HCT116 (cell line): ENCODE measurements around the gene MAML2. TPM values are rescaled to one million over a fixed set of nuclear protein-coding genes. Genes with fewer than 3 reads are reported as not detected.

Experiments used
- ATAC-seq: fragments of 200-7000 bp; cut with Tn5 transposase; 2 replicates; pipeline ENCODE4 v1.9.1; 2020; ENCODE audit warnings: mild to moderate bottlenecking, moderate library complexity
- BruUV-seq: library from RNA; stranded (reverse); fragments of 400-500 nt; replicated peaks from 2 replicates; lab custom pipeline; 2021; lab: Mats Ljungman, UMichigan
- CTCF ChIA-PET: fragments of 300-600 bp; sonication (Branson Sonifier 250); formaldehyde crosslinking; loops from one replicate; lab custom pipeline; 2021; ENCODE audit warnings: antibody characterized with exemption; lab: Charles Lee
- POLR2A ChIA-PET: fragments of 300-600, 350-600 bp; sonication (Branson Sonifier 250); formaldehyde crosslinking; loops from one replicate; lab custom pipeline; 2021; ENCODE audit warnings: antibody characterized with exemption; lab: Charles Lee
- RAD21 ChIA-PET, 2 experiments: fragments of 300-600 bp; sonication (Branson Sonifier 250); formaldehyde crosslinking; loops; one replicate each; lab custom pipeline; 2023; ENCODE audit warnings: low total read pairs in 2 of 2; ENCODE audit not compliant: uncharacterized antibody in 2 of 2, unreplicated experiment in 2 of 2, low non-redundant PET in 1 of 2; lab: Charles Lee
- DNase-seq: peaks from one replicate; pipeline ENCODE4 v3.0.0-alpha.2; 2010; ENCODE audit warnings: low read depth, low spot score
- H2AFZ ChIP-seq: fragments of 200-600 bp; shearing (Covaris generic), sonication (generic); 2 replicates; pipeline ENCODE4 v1.6.1; 2017; ENCODE audit warnings: low read depth, mixed run types, mixed read lengths, antibody characterized with exemption, low read length; ENCODE audit not compliant: poor library complexity, severe bottlenecking
- H3K27ac ChIP-seq: 2 replicates; pipeline ENCODE4 v1.5.1; 2012; ENCODE audit warnings: low read depth, low read length
- H3K27me3 ChIP-seq: fragments of 200-600 bp; sonication (generic); 2 replicates; pipeline ENCODE4 v1.6.1; 2016; ENCODE audit warnings: mixed run types, low read length, mixed read lengths; ENCODE audit not compliant: insufficient read depth
- H3K36me3 ChIP-seq, 2 experiments: fragments of 200-500 bp in 1 of 2; fragments of 200-600 bp in 1 of 2; sonication (Bioruptor generic) in 1 of 2; sonication (generic) in 1 of 2; 2 replicates each; pipeline versions ENCODE4 v1.5.1 to v1.6.1; 2014 to 2016; ENCODE audit warnings: low read length in 2 of 2, inconsistent platforms in 1 of 2, mixed read lengths in 1 of 2, mixed run types in 1 of 2; ENCODE audit not compliant: insufficient read depth in 2 of 2, control insufficient read depth in 1 of 2
- H3K4me1 ChIP-seq, 2 experiments: fragments of 200-600 bp in 1 of 2; sonication (generic) in 1 of 2; 2 replicates each; pipeline versions ENCODE4 v1.5.1 to v1.6.1; 2012 to 2017; ENCODE audit warnings: low read length in 2 of 2, inconsistent platforms in 1 of 2, mild to moderate bottlenecking in 1 of 2, mixed read lengths in 1 of 2, mixed run types in 1 of 2, moderate library complexity in 1 of 2; ENCODE audit not compliant: insufficient read depth in 2 of 2, control insufficient read depth in 1 of 2
- H3K4me2 ChIP-seq: fragments of 200-600 bp; sonication (generic); 2 replicates; pipeline ENCODE4 v1.6.1; 2017; ENCODE audit warnings: mixed run types, low read length, mixed read lengths
- H3K4me3 ChIP-seq, 2 experiments: fragments of 200-600 bp in 1 of 2; sonication (generic) in 1 of 2; replicated peaks in 1 of 2; 2 replicates each; pipeline ENCODE4 v1.5.1; 2011 to 2016; ENCODE audit warnings: low read length in 2 of 2, control low read depth in 1 of 2, low read depth in 1 of 2, mild to moderate bottlenecking in 1 of 2, mixed read lengths in 1 of 2, mixed run types in 1 of 2
- H3K79me2 ChIP-seq: fragments of 200-600 bp; sonication (generic); 2 replicates; pipeline ENCODE4 v1.6.1; 2017; ENCODE audit warnings: mild to moderate bottlenecking, mixed run types, low read length, moderate library complexity, mixed read lengths; ENCODE audit not compliant: insufficient read depth
- H3K9ac ChIP-seq: fragments of 200-600 bp; sonication (generic); 2 replicates; pipeline ENCODE4 v1.6.1; 2016; ENCODE audit warnings: low read length, mixed read lengths
- H3K9me2 ChIP-seq: fragments of 200-600 bp; sonication (generic), shearing (Covaris generic); 2 replicates; pipeline ENCODE4 v1.6.1; 2017; ENCODE audit warnings: mixed run types, mild to moderate bottlenecking, moderate library complexity; ENCODE audit not compliant: insufficient read depth
- H3K9me3 ChIP-seq, 2 experiments: fragments of 200-500 bp in 1 of 2; fragments of 200-600 bp in 1 of 2; sonication (Bioruptor generic) in 1 of 2; sonication (generic) in 1 of 2; 2 replicates each; pipeline ENCODE4 v1.6.1; 2014 to 2017; ENCODE audit warnings: low read length in 2 of 2, mixed read lengths in 2 of 2, inconsistent platforms in 1 of 2, low read depth in 1 of 2, mild to moderate bottlenecking in 1 of 2, mixed run types in 1 of 2, moderate library complexity in 1 of 2; ENCODE audit not compliant: control insufficient read depth in 1 of 2, insufficient read depth in 1 of 2
- H4K20me1 ChIP-seq: fragments of 200-600 bp; sonication (generic), shearing (Covaris generic); 2 replicates; pipeline ENCODE4 v1.6.1; 2017; ENCODE audit warnings: mixed run types, mild to moderate bottlenecking, moderate library complexity; ENCODE audit not compliant: insufficient read depth
- EGR1 ChIP-seq: IDR thresholded peaks from 2 replicates; pipeline ENCODE4 v1.6.1; 2012; ENCODE audit warnings: low read depth
- ELF1 ChIP-seq: IDR thresholded peaks from 2 replicates; pipeline ENCODE4 v1.6.1; 2012; ENCODE audit warnings: low read depth, borderline replicate concordance
- EZH2 ChIP-seq: fragments of 200-600 bp; sonication (generic); IDR thresholded peaks from 2 replicates; pipeline ENCODE4 v1.6.1; 2017; ENCODE audit warnings: antibody characterized with exemption, mixed run types
- POLR2A ChIP-seq: IDR thresholded peaks from 2 replicates; pipeline ENCODE4 v1.7.0; 2011; ENCODE audit warnings: borderline replicate concordance; ENCODE audit not compliant: insufficient read depth, insufficient read length; ENCODE audit errors: extremely low read depth
- POLR2AphosphoS5 ChIP-seq: IDR thresholded peaks from 2 replicates; pipeline ENCODE4 v1.6.1; 2011; ENCODE audit warnings: mild to moderate bottlenecking, low read depth, low read length, moderate library complexity
- TCF7L2 ChIP-seq: IDR thresholded peaks from 2 replicates; pipeline ENCODE4 v1.7.0; 2011; ENCODE audit warnings: borderline replicate concordance, inconsistent platforms; ENCODE audit not compliant: insufficient read depth, insufficient read length; ENCODE audit errors: extremely low read depth
- YY1 ChIP-seq: IDR thresholded peaks from 2 replicates; pipeline ENCODE4 v1.6.1; 2011; ENCODE audit warnings: low read length, low read depth, moderate library complexity, mild to moderate bottlenecking; ENCODE audit not compliant: insufficient replicate concordance; ENCODE audit errors: extremely low read depth
- ZNF274 ChIP-seq: fragments of 200-500 bp; sonication (Bioruptor generic); IDR thresholded peaks from 2 replicates; pipeline ENCODE4 v1.6.1; 2014; ENCODE audit warnings: mild to moderate bottlenecking, low read depth, low read length, inconsistent platforms
- intact Hi-C: fragments of 100-400 bp; cut with micrococcal nuclease; formaldehyde crosslinking; loops from 2 replicates; pipeline ENCODE4 v1.10.0; 2022
- total RNA-seq: library from RNA; stranded (reverse); gene quantifications from one replicate; pipeline ENCODE4 v1.2.1, GENCODE V29; 2021; ENCODE audit not compliant: unreplicated experiment
- TF ChIP-seq, protein P1 (sequence below): IDR thresholded peaks from 2 replicates; pipeline ENCODE4 v1.6.1; 2012; ENCODE audit warnings: low read depth
- TF ChIP-seq, protein P2 (sequence below): IDR thresholded peaks from 2 replicates; pipeline ENCODE4 v1.6.1; 2012
- TF ChIP-seq, protein P3 (sequence below): IDR thresholded peaks from 2 replicates; pipeline ENCODE4 v1.6.1; 2011; ENCODE audit warnings: mild to moderate bottlenecking, low read length, moderate library complexity; ENCODE audit not compliant: insufficient replicate concordance; ENCODE audit errors: extremely low read depth
- TF ChIP-seq, protein P4 (sequence below), 3 experiments: fragments of 200-600 bp in 1 of 3; sonication (generic) in 1 of 3; IDR thresholded peaks in 2 of 3; conservative IDR thresholded peaks in 1 of 3; 2 replicates each; pipeline ENCODE4 v1.5.1; 2012 to 2017; ENCODE audit warnings: low read depth in 2 of 3, low read length in 2 of 3, antibody characterized with exemption in 1 of 3, borderline replicate concordance in 1 of 3, control low read depth in 1 of 3, mild to moderate bottlenecking in 1 of 3, mixed read lengths in 1 of 3, mixed run types in 1 of 3, moderate library complexity in 1 of 3; ENCODE audit not compliant: insufficient read depth in 1 of 3

The MAML2 gene
- total RNA-seq, 1 experiment from 2014 or later: 2.6 TPM

DNA sequence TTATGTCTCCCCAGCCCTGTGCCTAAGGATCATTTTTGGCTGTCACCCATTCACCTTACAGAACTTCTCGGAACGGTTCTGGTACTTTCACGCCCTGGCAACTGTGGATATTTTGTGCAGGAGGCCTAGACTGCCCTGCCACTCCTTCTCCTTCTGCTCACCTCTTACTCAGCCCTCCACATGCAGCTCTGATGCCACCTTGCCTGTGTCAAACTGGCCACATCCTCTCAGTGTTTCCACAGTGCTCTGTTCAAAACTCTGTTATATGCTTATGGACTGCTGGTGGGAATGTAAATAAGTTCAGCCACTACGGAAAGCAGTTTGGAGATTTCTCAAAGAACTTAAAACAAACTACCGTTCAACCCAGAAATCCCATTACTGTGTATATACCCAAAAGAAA is 318.3 kb downstream of the MAML2 start:
- H3K9me2 ChIP-seq: no peaks in the 10 kb centered on the region
- intact Hi-C loops: no loop called here
- H3K27me3 ChIP-seq: no peaks in the 10 kb centered on the region
- ChIA-PET RAD21 (no interaction called here), POLR2A (no interaction called here), CTCF (no interaction called here)
- no peak overlapping the region for H3K4me2 ChIP-seq
- no peaks in the 10 kb centered on the region for H3K36me3 ChIP-seq
- no peaks in the 10 kb centered on the region for H4K20me1 ChIP-seq
- ATAC-seq: no peak
- no peak overlapping the region for H3K9ac ChIP-seq
- no peak overlapping the region for H2AFZ ChIP-seq
- no peaks in the 10 kb centered on the region for H3K79me2 ChIP-seq
- no peak for DNase-seq
- H3K4me3 ChIP-seq: no peak overlapping the region
- TF ChIP-seq, protein P1, sequence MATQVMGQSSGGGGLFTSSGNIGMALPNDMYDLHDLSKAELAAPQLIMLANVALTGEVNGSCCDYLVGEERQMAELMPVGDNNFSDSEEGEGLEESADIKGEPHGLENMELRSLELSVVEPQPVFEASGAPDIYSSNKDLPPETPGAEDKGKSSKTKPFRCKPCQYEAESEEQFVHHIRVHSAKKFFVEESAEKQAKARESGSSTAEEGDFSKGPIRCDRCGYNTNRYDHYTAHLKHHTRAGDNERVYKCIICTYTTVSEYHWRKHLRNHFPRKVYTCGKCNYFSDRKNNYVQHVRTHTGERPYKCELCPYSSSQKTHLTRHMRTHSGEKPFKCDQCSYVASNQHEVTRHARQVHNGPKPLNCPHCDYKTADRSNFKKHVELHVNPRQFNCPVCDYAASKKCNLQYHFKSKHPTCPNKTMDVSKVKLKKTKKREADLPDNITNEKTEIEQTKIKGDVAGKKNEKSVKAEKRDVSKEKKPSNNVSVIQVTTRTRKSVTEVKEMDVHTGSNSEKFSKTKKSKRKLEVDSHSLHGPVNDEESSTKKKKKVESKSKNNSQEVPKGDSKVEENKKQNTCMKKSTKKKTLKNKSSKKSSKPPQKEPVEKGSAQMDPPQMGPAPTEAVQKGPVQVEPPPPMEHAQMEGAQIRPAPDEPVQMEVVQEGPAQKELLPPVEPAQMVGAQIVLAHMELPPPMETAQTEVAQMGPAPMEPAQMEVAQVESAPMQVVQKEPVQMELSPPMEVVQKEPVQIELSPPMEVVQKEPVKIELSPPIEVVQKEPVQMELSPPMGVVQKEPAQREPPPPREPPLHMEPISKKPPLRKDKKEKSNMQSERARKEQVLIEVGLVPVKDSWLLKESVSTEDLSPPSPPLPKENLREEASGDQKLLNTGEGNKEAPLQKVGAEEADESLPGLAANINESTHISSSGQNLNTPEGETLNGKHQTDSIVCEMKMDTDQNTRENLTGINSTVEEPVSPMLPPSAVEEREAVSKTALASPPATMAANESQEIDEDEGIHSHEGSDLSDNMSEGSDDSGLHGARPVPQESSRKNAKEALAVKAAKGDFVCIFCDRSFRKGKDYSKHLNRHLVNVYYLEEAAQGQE: no peak
- TF ChIP-seq, protein P2, sequence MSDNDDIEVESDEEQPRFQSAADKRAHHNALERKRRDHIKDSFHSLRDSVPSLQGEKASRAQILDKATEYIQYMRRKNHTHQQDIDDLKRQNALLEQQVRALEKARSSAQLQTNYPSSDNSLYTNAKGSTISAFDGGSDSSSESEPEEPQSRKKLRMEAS: no peak
- TF ChIP-seq POLR2AphosphoS5: no peak
- no peak for TF ChIP-seq POLR2A
- TF ChIP-seq EZH2: no peak
- no peak for TF ChIP-seq EGR1
- no peak for TF ChIP-seq ELF1
- TF ChIP-seq, protein P3, sequence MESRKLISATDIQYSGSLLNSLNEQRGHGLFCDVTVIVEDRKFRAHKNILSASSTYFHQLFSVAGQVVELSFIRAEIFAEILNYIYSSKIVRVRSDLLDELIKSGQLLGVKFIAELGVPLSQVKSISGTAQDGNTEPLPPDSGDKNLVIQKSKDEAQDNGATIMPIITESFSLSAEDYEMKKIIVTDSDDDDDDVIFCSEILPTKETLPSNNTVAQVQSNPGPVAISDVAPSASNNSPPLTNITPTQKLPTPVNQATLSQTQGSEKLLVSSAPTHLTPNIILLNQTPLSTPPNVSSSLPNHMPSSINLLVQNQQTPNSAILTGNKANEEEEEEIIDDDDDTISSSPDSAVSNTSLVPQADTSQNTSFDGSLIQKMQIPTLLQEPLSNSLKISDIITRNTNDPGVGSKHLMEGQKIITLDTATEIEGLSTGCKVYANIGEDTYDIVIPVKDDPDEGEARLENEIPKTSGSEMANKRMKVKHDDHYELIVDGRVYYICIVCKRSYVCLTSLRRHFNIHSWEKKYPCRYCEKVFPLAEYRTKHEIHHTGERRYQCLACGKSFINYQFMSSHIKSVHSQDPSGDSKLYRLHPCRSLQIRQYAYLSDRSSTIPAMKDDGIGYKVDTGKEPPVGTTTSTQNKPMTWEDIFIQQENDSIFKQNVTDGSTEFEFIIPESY: no peak
- no peak for TF ChIP-seq YY1
- TF ChIP-seq ZNF274: no peak
- TF ChIP-seq TCF7L2: no peak
- TF ChIP-seq, protein P4, sequence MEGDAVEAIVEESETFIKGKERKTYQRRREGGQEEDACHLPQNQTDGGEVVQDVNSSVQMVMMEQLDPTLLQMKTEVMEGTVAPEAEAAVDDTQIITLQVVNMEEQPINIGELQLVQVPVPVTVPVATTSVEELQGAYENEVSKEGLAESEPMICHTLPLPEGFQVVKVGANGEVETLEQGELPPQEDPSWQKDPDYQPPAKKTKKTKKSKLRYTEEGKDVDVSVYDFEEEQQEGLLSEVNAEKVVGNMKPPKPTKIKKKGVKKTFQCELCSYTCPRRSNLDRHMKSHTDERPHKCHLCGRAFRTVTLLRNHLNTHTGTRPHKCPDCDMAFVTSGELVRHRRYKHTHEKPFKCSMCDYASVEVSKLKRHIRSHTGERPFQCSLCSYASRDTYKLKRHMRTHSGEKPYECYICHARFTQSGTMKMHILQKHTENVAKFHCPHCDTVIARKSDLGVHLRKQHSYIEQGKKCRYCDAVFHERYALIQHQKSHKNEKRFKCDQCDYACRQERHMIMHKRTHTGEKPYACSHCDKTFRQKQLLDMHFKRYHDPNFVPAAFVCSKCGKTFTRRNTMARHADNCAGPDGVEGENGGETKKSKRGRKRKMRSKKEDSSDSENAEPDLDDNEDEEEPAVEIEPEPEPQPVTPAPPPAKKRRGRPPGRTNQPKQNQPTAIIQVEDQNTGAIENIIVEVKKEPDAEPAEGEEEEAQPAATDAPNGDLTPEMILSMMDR (IDR thresholded peaks at IDR 0.05 in 2 of 3, conservative IDR thresholded peaks at IDR 0.05 in 1 of 3; ENCODE audit: borderline replicate concordance in 1 of 3, insufficient read depth in 1 of 3, low read depth in 2 of 3, low read length in 2 of 3): no peak
- H3K27ac ChIP-seq: no peak overlapping the region
- no peaks in the 10 kb centered on the region for H3K9me3 ChIP-seq
- H3K4me1 ChIP-seq: no peaks in the 10 kb centered on the region
- no TSS peak for BruUV-seq
